IMR-90 (cell line): ENCODE data around the gene PIGU. TPM values are rescaled to one million over a fixed set of nuclear protein-coding genes. Genes with fewer than 3 reads are reported as not detected.

Experiments
- ATAC-seq: fragments of 200-7000 bp; cut with Tn5 transposase; 2 replicates; pipeline ENCODE4 v1.9.1; 2020; ENCODE audit warnings: low read depth, mild to moderate bottlenecking, moderate library complexity
- BruUV-seq: library from RNA; stranded (reverse); fragments of 400-500 nt; replicated peaks from 2 replicates; lab custom pipeline; 2021; lab: Mats Ljungman, UMichigan
- CTCF ChIA-PET: fragments of 300-600 bp; formaldehyde crosslinking; extraction: SDS; loops from one replicate; lab custom pipeline; 2021; ENCODE audit warnings: antibody characterized with exemption; lab: Yijun Ruan, JAX
- POLR2A ChIA-PET: fragments of 300-600 bp; sonication (Branson Sonifier 250); formaldehyde crosslinking; loops from one replicate; lab custom pipeline; 2022; ENCODE audit warnings: antibody characterized with exemption; ENCODE audit not compliant: unreplicated experiment; lab: Charles Lee
- DNase-seq: peaks from one replicate; pipeline ENCODE4 v3.0.0; 2013
- H2AFZ ChIP-seq: replicated peaks from 2 replicates; pipeline ENCODE3; 2013; ENCODE audit warnings: low read length, mild to moderate bottlenecking; ENCODE audit not compliant: poor library complexity
- H2AK5ac ChIP-seq: 2 replicates; pipeline ENCODE4 v1.6.1; 2013; ENCODE audit warnings: low read depth, low read length, inconsistent platforms
- H2AK9ac ChIP-seq: replicated peaks from 2 replicates; pipeline ENCODE3; 2013; ENCODE audit warnings: mild to moderate bottlenecking, low read depth, low read length, moderate library complexity; ENCODE audit not compliant: poor library complexity
- H2BK120ac ChIP-seq: 2 replicates; pipeline ENCODE4 v1.6.1; 2013; ENCODE audit warnings: low read depth, low read length, inconsistent platforms
- H2BK15ac ChIP-seq: 3 replicates; pipeline ENCODE4 v1.6.1; 2013; ENCODE audit warnings: low read depth, low read length, inconsistent platforms
- H2BK20ac ChIP-seq: 2 replicates; pipeline ENCODE4 v1.6.1; 2013; ENCODE audit warnings: low read depth, mild to moderate bottlenecking, inconsistent platforms, low read length, moderate library complexity
- H2BK5ac ChIP-seq: 2 replicates; pipeline ENCODE4 v1.6.1; 2013; ENCODE audit warnings: mild to moderate bottlenecking, low read depth, low read length, inconsistent platforms; ENCODE audit not compliant: poor library complexity, severe bottlenecking
- H3K14ac ChIP-seq: replicated peaks from 2 replicates; pipeline ENCODE4 v1.6.1; 2013; ENCODE audit warnings: low read depth, low read length, inconsistent platforms
- H3K18ac ChIP-seq: 2 replicates; pipeline ENCODE4 v1.6.1; 2013; ENCODE audit warnings: low read depth, low read length, control low read depth
- H3K23ac ChIP-seq: 2 replicates; pipeline ENCODE4 v1.6.1; 2013; ENCODE audit warnings: low read depth, low read length, inconsistent platforms
- H3K27ac ChIP-seq: 2 replicates; pipeline ENCODE4 v1.5.1; 2013; ENCODE audit warnings: mild to moderate bottlenecking, control low read depth, low read length; ENCODE audit not compliant: insufficient read depth
- H3K27me3 ChIP-seq: 2 replicates; pipeline ENCODE4 v1.6.1; 2013; ENCODE audit warnings: low read length; ENCODE audit not compliant: control insufficient read depth, insufficient read depth
- H3K36me3 ChIP-seq: 2 replicates; pipeline ENCODE4 v1.6.1; 2013; ENCODE audit warnings: low read length, mixed read lengths; ENCODE audit not compliant: control insufficient read depth, insufficient read depth
- H3K4ac ChIP-seq: 2 replicates; pipeline ENCODE4 v1.6.1; 2013; ENCODE audit warnings: low read depth, low read length, inconsistent platforms
- H3K4me1 ChIP-seq: 2 replicates; pipeline ENCODE4 v1.6.1; 2013; ENCODE audit warnings: low read length, mixed read lengths; ENCODE audit not compliant: control insufficient read depth, insufficient read depth
- H3K4me2 ChIP-seq: 2 replicates; pipeline ENCODE4 v1.6.1; 2013; ENCODE audit warnings: low read depth, mild to moderate bottlenecking, control low read depth, low read length, moderate library complexity
- H3K4me3 ChIP-seq: 2 replicates; pipeline ENCODE4 v1.5.1; 2013; ENCODE audit warnings: low read depth, mild to moderate bottlenecking, control low read depth, low read length, moderate library complexity; ENCODE audit not compliant: insufficient read depth
- H3K56ac ChIP-seq: 2 replicates; pipeline ENCODE4 v1.6.1; 2013; ENCODE audit warnings: low read length, inconsistent platforms; ENCODE audit not compliant: insufficient read depth; ENCODE audit errors: extremely low read depth
- H3K79me1 ChIP-seq, 2 experiments: 2 replicates each; pipeline ENCODE4 v1.6.1; 2013; ENCODE audit warnings: low read length in 2 of 2, inconsistent platforms in 1 of 2, low read depth in 1 of 2
- H3K9ac ChIP-seq: 2 replicates; pipeline ENCODE4 v1.6.1; 2013; ENCODE audit warnings: low read depth, low read length, control low read depth
- H3K9me1 ChIP-seq: 2 replicates; pipeline ENCODE4 v1.6.1; 2013; ENCODE audit warnings: low read length, inconsistent platforms; ENCODE audit not compliant: insufficient read depth
- H3K9me3 ChIP-seq: 2 replicates; pipeline ENCODE4 v1.6.1; 2013; ENCODE audit warnings: low read length; ENCODE audit not compliant: control insufficient read depth, insufficient read depth
- H4K20me1 ChIP-seq: 2 replicates; pipeline ENCODE4 v1.6.1; 2013; ENCODE audit warnings: low read length, inconsistent platforms; ENCODE audit not compliant: insufficient read depth
- H4K5ac ChIP-seq: 2 replicates; pipeline ENCODE4 v1.6.1; 2013; ENCODE audit warnings: mild to moderate bottlenecking, low read depth, low read length, control low read depth
- H4K8ac ChIP-seq, 2 experiments: 2 replicates each; pipeline ENCODE4 v1.6.1; 2013; ENCODE audit warnings: low read depth in 2 of 2, low read length in 2 of 2, control low read depth in 1 of 2, inconsistent platforms in 1 of 2
- H4K91ac ChIP-seq: 2 replicates; pipeline ENCODE4 v1.6.1; 2013; ENCODE audit warnings: low read depth, low read length, inconsistent platforms; ENCODE audit not compliant: insufficient read depth
- BHLHE40 ChIP-seq: fragments of 150-350 bp; IDR thresholded peaks from 2 replicates; pipeline ENCODE4 v1.6.1; 2016; ENCODE audit warnings: mild to moderate bottlenecking, low read depth, low read length
- CHD1 ChIP-seq: IDR thresholded peaks from 2 replicates; pipeline ENCODE4 v1.6.1; 2012; ENCODE audit warnings: low read depth, low read length, improper control_type of control experiment
- ELK1 ChIP-seq: fragments of 150-350 bp; IDR thresholded peaks from 2 replicates; pipeline ENCODE4 v1.6.1; 2016; ENCODE audit warnings: low read depth, mild to moderate bottlenecking, low read length, moderate library complexity, borderline replicate concordance
- FOS ChIP-seq: fragments of 150-350 bp; IDR thresholded peaks from 2 replicates; pipeline ENCODE4 v1.6.1; 2016; ENCODE audit warnings: low read depth, low read length
- MAFK ChIP-seq: IDR thresholded peaks from 2 replicates; pipeline ENCODE4 v1.6.1; 2012; ENCODE audit warnings: low read depth, low read length, improper control_type of control experiment
- MAZ ChIP-seq: IDR thresholded peaks from 2 replicates; pipeline ENCODE4 v1.6.1; 2012; ENCODE audit warnings: low read depth, mild to moderate bottlenecking, low read length, improper control_type of control experiment, moderate library complexity, borderline replicate concordance
- MXI1 ChIP-seq: IDR thresholded peaks from 2 replicates; pipeline ENCODE4 v1.6.1; 2012; ENCODE audit warnings: low read depth, mild to moderate bottlenecking, low read length, moderate library complexity, borderline replicate concordance
- NFE2L2 ChIP-seq: fragments of 150-350 bp; IDR thresholded peaks from 2 replicates; pipeline ENCODE4 v1.6.1; 2016; ENCODE audit warnings: low read depth, mild to moderate bottlenecking, low read length
- POLR2A ChIP-seq: IDR thresholded peaks from 2 replicates; pipeline ENCODE4 v1.6.1; 2012; ENCODE audit warnings: mild to moderate bottlenecking, low read depth, low read length
- RAD21 ChIP-seq: IDR thresholded peaks from 2 replicates; pipeline ENCODE4 v1.6.1; 2012; ENCODE audit warnings: low read length, improper control_type of control experiment
- RCOR1 ChIP-seq: IDR thresholded peaks from 2 replicates; pipeline ENCODE4 v1.6.1; 2012; ENCODE audit warnings: mild to moderate bottlenecking, low read length, improper control_type of control experiment; ENCODE audit not compliant: insufficient replicate concordance
- RFX5 ChIP-seq: IDR thresholded peaks from 2 replicates; pipeline ENCODE4 v1.8.0; 2012; ENCODE audit warnings: low read depth, mild to moderate bottlenecking, low read length, moderate library complexity
- SMC3 ChIP-seq: fragments of 150-350 bp; IDR thresholded peaks from 2 replicates; pipeline ENCODE4 v1.6.1; 2016; ENCODE audit warnings: low read depth, mild to moderate bottlenecking, antibody characterized with exemption, low read length, moderate library complexity
- USF2 ChIP-seq: fragments of 150-350 bp; IDR thresholded peaks from 2 replicates; pipeline ENCODE4 v1.6.1; 2017; ENCODE audit warnings: mild to moderate bottlenecking, antibody characterized with exemption, low read length, low read depth
- WGBS, 2 experiments: methylation state at CpG; one replicate each; pipeline versions ENCODE4 v1.1.5 to v1.1.7; 2013; ENCODE audit warnings: missing lambda C conversion rate in 2 of 2; ENCODE audit not compliant: insufficient read length in 1 of 2; ENCODE audit errors: extremely low coverage in 2 of 2; 5-methylcytosine and 5-hydroxymethylcytosine counted together
- dilution Hi-C: fragments of 300-500 bp; cut with HindIII; formaldehyde crosslinking; loops from one replicate; pipeline ENCODE4 v1.14.3; 2018; ENCODE audit warnings: low sequenced_read_pairs; ENCODE audit not compliant: unreplicated experiment
- in situ Hi-C: fragments of 300-500 bp; cut with MboI; formaldehyde crosslinking; loops from 3 replicates; pipeline ENCODE4 v1.14.3; 2019; ENCODE audit warnings: low sequenced_read_pairs, inconsistent platforms, mixed read lengths
- intact Hi-C: fragments of 100-400 bp; cut with micrococcal nuclease; formaldehyde crosslinking; loops from 2 replicates; pipeline ENCODE4 v1.10.0; 2022
- polyA plus RNA-seq, 3 experiments: library from polyadenylated mRNA; depleted of rRNA; stranded (reverse); fragments of >200 nt; gene quantifications; 2 replicates each; pipeline ENCODE4 v1.2.3, GENCODE V29; 2012; ENCODE audit warnings: low replicate concordance in 1 of 3
- total RNA-seq: library from RNA; depleted of rRNA; stranded (reverse); fragments of >200 nt; gene quantifications from 2 replicates; pipeline ENCODE4 v1.2.3, GENCODE V29; 2012

Gene PIGU
- total and polyA plus RNA-seq, 2 of the 4 experiments (the other 2 are of a cell fraction) = 11.1 to 31.1 TPM

- Histone ChIP-seq H2BK15ac (no peak overlapping the region), H3K14ac (no peak overlapping the region), H2AK5ac (no peak overlapping the region), H3K18ac (no peak overlapping the region), H3K23ac (no peak overlapping the region), H3K56ac (no peak overlapping the region), H2BK5ac (no peak overlapping the region), H3K4me3 (no peak overlapping the region), H2BK20ac (no peak overlapping the region), H3K9ac (no peak overlapping the region), H3K9me3 (no peaks in the 10 kb centered on the region), H3K79me1 (peaks cover 0 to 3% of the 10 kb centered on the region in 2 experiments; a peak in 2 of 4 replicates), H4K5ac (no peak overlapping the region), H3K9me1 (peaks cover 15% of the 10 kb centered on the region), H3K27me3 (no peaks in the 10 kb centered on the region), H4K8ac (no peak overlapping the region), H2AFZ (no peak overlapping the region), H4K91ac (no peak overlapping the region), H3K4me1 (peaks cover 15% of the 10 kb centered on the region), H3K36me3 (peaks cover 4% of the 10 kb centered on the region), H3K4ac (no peak overlapping the region), H2AK9ac (no peak overlapping the region), H4K20me1 (no peaks in the 10 kb centered on the region), H3K27ac (no peak overlapping the region), H3K4me2 (no peak overlapping the region), H2BK120ac (no peak overlapping the region)
- in situ Hi-C loops = loop anchor here (10.0 kb wide), 1 partner anchor 180 kb away; no protein-coding TSS in a partner anchor
- ATAC-seq (no peak), DNase-seq (no peak)
- ChIA-PET CTCF (no interaction called here), POLR2A (interaction anchor here (0.6 kb wide), 1 partner anchor 507 kb away, joined by 4 read pairs; no protein-coding TSS in a partner anchor)
- TF ChIP-seq NFE2L2 = no peak
- no peak for TF ChIP-seq CHD1
- TF ChIP-seq MAZ = no peak
- no peak for TF ChIP-seq USF2
- no peak for TF ChIP-seq RAD21
- TF ChIP-seq SMC3 = no peak
- no peak for TF ChIP-seq ELK1
- TF ChIP-seq MAFK = no peak
- no peak for TF ChIP-seq MXI1
- TF ChIP-seq BHLHE40 = no peak
- TF ChIP-seq FOS = no peak
- TF ChIP-seq RFX5 = no peak
- TF ChIP-seq POLR2A = no peak
- TF ChIP-seq RCOR1 = no peak
- 100% methylated on average over 4 of the region's 5 CpGs; no CpG with 5 or more reads in 1 of the 2 experiments for WGBS, 2 experiments
- BruUV-seq = no TSS peak
- intact Hi-C loops = no loop called here
- dilution Hi-C loops = no loop called here
Observed at GRCh38 chr20:34585019-34585418, 91.9 kb downstream of the PIGU start.
